ENCODE results near the gene POLR3H.

- TF ChIP-seq RAD21 (IDR thresholded peaks at IDR 0.05; ENCODE audit: low read depth) (no peak), CREB1 (IDR thresholded peaks at IDR 0.05; ENCODE audit: low read depth) (no peak), TAF1 (IDR thresholded peaks at IDR 0.05; ENCODE audit: low read depth) (no peak), CEBPB (IDR thresholded peaks at IDR 0.05) (no peak), FOXM1 (IDR thresholded peaks at IDR 0.05; ENCODE audit: borderline replicate concordance, low read depth) (no peak), EP300 (IDR thresholded peaks at IDR 0.05; ENCODE audit: borderline replicate concordance) (no peak), YY1 (IDR thresholded peaks at IDR 0.05; ENCODE audit: low read depth) (no peak), REST (IDR thresholded peaks at IDR 0.05; ENCODE audit: low read depth) (no peak), ZBTB7A (IDR thresholded peaks at IDR 0.05; ENCODE audit: low read depth) (no peak), TEAD4 (IDR thresholded peaks at IDR 0.05) (no peak), TCF12 (IDR thresholded peaks at IDR 0.05; ENCODE audit: low read depth) (no peak)
- TF ChIP-seq, protein P1, sequence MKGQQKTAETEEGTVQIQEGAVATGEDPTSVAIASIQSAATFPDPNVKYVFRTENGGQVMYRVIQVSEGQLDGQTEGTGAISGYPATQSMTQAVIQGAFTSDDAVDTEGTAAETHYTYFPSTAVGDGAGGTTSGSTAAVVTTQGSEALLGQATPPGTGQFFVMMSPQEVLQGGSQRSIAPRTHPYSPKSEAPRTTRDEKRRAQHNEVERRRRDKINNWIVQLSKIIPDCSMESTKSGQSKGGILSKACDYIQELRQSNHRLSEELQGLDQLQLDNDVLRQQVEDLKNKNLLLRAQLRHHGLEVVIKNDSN (IDR thresholded peaks at IDR 0.05): no peak
- TF ChIP-seq, protein P2, sequence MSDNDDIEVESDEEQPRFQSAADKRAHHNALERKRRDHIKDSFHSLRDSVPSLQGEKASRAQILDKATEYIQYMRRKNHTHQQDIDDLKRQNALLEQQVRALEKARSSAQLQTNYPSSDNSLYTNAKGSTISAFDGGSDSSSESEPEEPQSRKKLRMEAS (IDR thresholded peaks at IDR 0.05): no peak
Observed at GRCh38 chr22:41518048-41518347, 26.3 kb downstream of the POLR3H start.
